SK-N-SH (cell line): ENCODE data around the gene SEMA4D. TPM values are rescaled to one million over a fixed set of nuclear protein-coding genes. Genes with fewer than 3 reads are reported as not detected.

Experiments
- CTCF ChIA-PET: fragments of 300-600, 350-600 bp; formaldehyde crosslinking; extraction: SDS; loops from one replicate; lab custom pipeline; 2021; lab: Yijun Ruan, JAX
- POLR2A ChIA-PET: fragments of 350-600 bp; sonication (Branson Sonifier 250); formaldehyde crosslinking; extraction: SDS; loops from one replicate; lab custom pipeline; 2020; ENCODE audit warnings: antibody characterized with exemption, inconsistent platforms; lab: Yijun Ruan, JAX
- DNase-seq: peaks from one replicate; pipeline ENCODE4 v3.0.0; 2012
- H2AFZ ChIP-seq: fragments of 200-600 bp; sonication (generic); 2 replicates; pipeline ENCODE4 v1.8.1; 2016; ENCODE audit warnings: antibody characterized with exemption, mild to moderate bottlenecking, low read depth
- H3F3A ChIP-seq: fragments of 200-600 bp; sonication (generic); replicated peaks from 2 replicates; pipeline ENCODE3; 2016; ENCODE audit warnings: antibody characterized with exemption, mild to moderate bottlenecking; ENCODE audit not compliant: insufficient read depth
- H3K27ac ChIP-seq, 2 experiments: fragments of 200-500 bp in 1 of 2; fragments of 200-600 bp in 1 of 2; sonication (Bioruptor generic) in 1 of 2; sonication (generic), shearing (Covaris generic) in 1 of 2; 2 replicates each; pipeline versions ENCODE4 v1.5.1 to v1.6.1; 2014 to 2016; ENCODE audit warnings: low read depth in 2 of 2, inconsistent platforms in 1 of 2, low read length in 1 of 2, mild to moderate bottlenecking in 1 of 2, mixed read lengths in 1 of 2
- H3K27me3 ChIP-seq: fragments of 200-600 bp; sonication (generic), shearing (Covaris generic); 2 replicates; pipeline ENCODE4 v1.6.1; 2016; ENCODE audit warnings: mixed run types; ENCODE audit not compliant: insufficient read depth
- H3K36me3 ChIP-seq, 2 experiments: fragments of 200-500 bp in 1 of 2; fragments of 200-600 bp in 1 of 2; sonication (Bioruptor generic) in 1 of 2; sonication (generic) in 1 of 2; replicated peaks in 1 of 2; 2 replicates each; pipeline versions ENCODE3 to v1.5.1; 2014 to 2016; ENCODE audit warnings: low read length in 1 of 2, mild to moderate bottlenecking in 1 of 2; ENCODE audit not compliant: insufficient read depth in 2 of 2, control insufficient read depth in 1 of 2
- H3K4me1 ChIP-seq, 2 experiments: fragments of 200-500 bp in 1 of 2; fragments of 200-600 bp in 1 of 2; sonication (Bioruptor generic) in 1 of 2; sonication (generic), shearing (Covaris generic) in 1 of 2; 2 replicates each; pipeline versions ENCODE4 v1.5.1 to v1.6.1; 2014 to 2016; ENCODE audit warnings: low read depth in 1 of 2, low read length in 1 of 2, mixed run types in 1 of 2; ENCODE audit not compliant: insufficient read depth in 2 of 2, control insufficient read depth in 1 of 2
- H3K4me2 ChIP-seq: fragments of 200-600 bp; sonication (generic), shearing (Covaris generic); 2 replicates; pipeline ENCODE4 v1.6.1; 2017; ENCODE audit warnings: mixed run types
- H3K4me3 ChIP-seq, 2 experiments: fragments of 200-500 bp in 1 of 2; fragments of 200-600 bp in 1 of 2; sonication (Bioruptor generic) in 1 of 2; sonication (generic), shearing (Covaris generic) in 1 of 2; 2 replicates each; pipeline versions ENCODE4 v1.5.1 to v1.8.1; 2014 to 2016; ENCODE audit warnings: low read depth in 2 of 2, inconsistent platforms in 1 of 2, low read length in 1 of 2, mild to moderate bottlenecking in 1 of 2, mixed read lengths in 1 of 2, moderate library complexity in 1 of 2
- H3K79me2 ChIP-seq: fragments of 200-600 bp; sonication (generic); 2 replicates; pipeline ENCODE4 v1.8.1; 2017; ENCODE audit warnings: mild to moderate bottlenecking; ENCODE audit not compliant: insufficient read depth
- H3K9ac ChIP-seq: fragments of 200-600 bp; sonication (generic); 2 replicates; pipeline ENCODE4 v1.6.1; 2017; ENCODE audit warnings: mixed run types
- H3K9me2 ChIP-seq: fragments of 200-600 bp; sonication (generic); 2 replicates; pipeline ENCODE4 v1.6.1; 2017; ENCODE audit warnings: mixed run types
- H3K9me3 ChIP-seq: fragments of 200-600 bp; sonication (generic); 2 replicates; pipeline ENCODE4 v1.6.1; 2017; ENCODE audit warnings: mixed run types, mild to moderate bottlenecking, moderate library complexity
- H4K20me1 ChIP-seq: fragments of 200-600 bp; sonication (generic); 2 replicates; pipeline ENCODE4 v1.6.1; 2017; ENCODE audit warnings: mild to moderate bottlenecking, mixed run types; ENCODE audit not compliant: insufficient read depth
- CHD2 ChIP-seq: fragments of 150-350 bp; IDR thresholded peaks from 2 replicates; pipeline ENCODE4 v1.6.1; 2018; ENCODE audit warnings: low read length; ENCODE audit not compliant: partially characterized antibody
- CTCF ChIP-seq: fragments of 200-600 bp; sonication (generic); IDR thresholded peaks from 2 replicates; pipeline ENCODE4 v1.6.1; 2017; ENCODE audit warnings: antibody characterized with exemption, mild to moderate bottlenecking, moderate library complexity
- EZH2phosphoT487 ChIP-seq: fragments of 200-600 bp; sonication (generic); IDR thresholded peaks from 2 replicates; pipeline ENCODE4 v1.6.1; 2017; ENCODE audit warnings: low read depth, mixed run types, mild to moderate bottlenecking, antibody characterized with exemption, moderate library complexity, borderline replicate concordance
- FOSL2 ChIP-seq: IDR thresholded peaks from 2 replicates; pipeline ENCODE4 v1.4.0; 2012; ENCODE audit warnings: low read depth, mild to moderate bottlenecking, moderate library complexity, borderline replicate concordance
- FOXJ3 ChIP-seq: sonication (generic); formaldehyde crosslinking; IDR thresholded peaks from 2 replicates; pipeline ENCODE4 v1.5.1; 2020; ENCODE audit warnings: mild to moderate bottlenecking, missing genetic modification reagents
- IRF3 ChIP-seq: fragments of 150-350 bp; IDR thresholded peaks from 2 replicates; pipeline ENCODE4 v1.6.1; 2016; ENCODE audit warnings: mild to moderate bottlenecking, low read depth, low read length
- JUND ChIP-seq: IDR thresholded peaks from 2 replicates; pipeline ENCODE4 v1.4.0; 2012
- NFIC ChIP-seq: IDR thresholded peaks from 2 replicates; pipeline ENCODE4 v1.4.0; 2012; ENCODE audit warnings: borderline replicate concordance
- PBX3 ChIP-seq: IDR thresholded peaks from 2 replicates; pipeline ENCODE4; 2012
- RCOR1 ChIP-seq: fragments of 150-350 bp; IDR thresholded peaks from 2 replicates; pipeline ENCODE4 v1.6.1; 2017; ENCODE audit warnings: antibody characterized with exemption, low read length
- RFX5 ChIP-seq: IDR thresholded peaks from 2 replicates; pipeline ENCODE4 v1.6.1; 2012; ENCODE audit warnings: mild to moderate bottlenecking, improper control_type of control experiment, low read length
- RXRA ChIP-seq: IDR thresholded peaks from 2 replicates; pipeline ENCODE4 v1.4.0; 2012; ENCODE audit warnings: low read depth, mild to moderate bottlenecking, borderline replicate concordance
- SMC3 ChIP-seq: IDR thresholded peaks from 2 replicates; pipeline ENCODE4 v1.6.1; 2012; ENCODE audit warnings: low read depth, low read length, improper control_type of control experiment
- TAF1 ChIP-seq: IDR thresholded peaks from 2 replicates; pipeline ENCODE4 v1.6.1; 2012; ENCODE audit warnings: low read depth, mild to moderate bottlenecking, low read length, moderate library complexity, borderline replicate concordance
- USF1 ChIP-seq: IDR thresholded peaks from 2 replicates; pipeline ENCODE4 v1.4.0; 2012; ENCODE audit warnings: low read depth, borderline replicate concordance
- YY1 ChIP-seq: IDR thresholded peaks from 2 replicates; pipeline ENCODE4 v1.4.0; 2012; ENCODE audit warnings: low read depth, mild to moderate bottlenecking
- WGBS: methylation state at CpG from one replicate; pipeline ENCODE4 v1.1.6; 2017; ENCODE audit warnings: low lambda C conversion rate; 5-methylcytosine and 5-hydroxymethylcytosine counted together
- polyA plus RNA-seq, 3 experiments: library from polyadenylated mRNA; depleted of rRNA; stranded (reverse); fragments of >200 nt; gene quantifications; 2 replicates each; pipeline ENCODE4 v1.2.3, GENCODE V29; 2012

SEMA4D gene
- polyA plus RNA-seq, 1 of the 3 experiments (the other 2 are of a cell fraction): 4.8 TPM

- ChIA-PET CTCF (interaction anchor here (1.4 kb wide), 1 partner anchor 66 kb away, joined by 4 read pairs; no protein-coding TSS in a partner anchor), POLR2A (no interaction called here)
- Histone ChIP-seq H3K79me2 (no peaks in the 10 kb centered on the region), H3K9me3 (no peaks in the 10 kb centered on the region), H4K20me1 (no peaks in the 10 kb centered on the region), H3K36me3 (no peaks in the 10 kb centered on the region), H3K9ac (no peak overlapping the region), H3K27ac (no peak overlapping the region), H3K9me2 (no peaks in the 10 kb centered on the region), H3F3A (no peaks in the 10 kb centered on the region), H3K27me3 (no peaks in the 10 kb centered on the region), H2AFZ (no peak overlapping the region), H3K4me1 (peaks cover 0 to 29% of the 10 kb centered on the region in 2 experiments; a peak in 1 of 4 replicates), H3K4me2 (no peak overlapping the region), H3K4me3 (no peak overlapping the region)
- no peak for DNase-seq
- TF ChIP-seq RCOR1: no peak
- TF ChIP-seq IRF3: no peak
- TF ChIP-seq EZH2phosphoT487: no peak
- no peak for TF ChIP-seq NFIC
- no peak for TF ChIP-seq FOXJ3
- TF ChIP-seq PBX3: no peak
- TF ChIP-seq CHD2: no peak
- no peak for TF ChIP-seq FOSL2
- TF ChIP-seq TAF1: no peak
- 86% methylated on average over 5 of the region's 13 CpGs for WGBS
These were observed 51.5 kb downstream of the SEMA4D start for GRCh38 chr9:89446261-89446960.

GRCh38 chr9:89445801-89446251 lies 52.1 kb downstream of the SEMA4D start:
- H3K27ac ChIP-seq: no peak overlapping the region
- no peak overlapping the region for H3K9ac ChIP-seq
- H3K36me3 ChIP-seq: no peaks in the 10 kb centered on the region
- 80% methylated on average over 7 of the region's 8 CpGs for WGBS
- H3K9me2 ChIP-seq: no peaks in the 10 kb centered on the region
- H3K79me2 ChIP-seq: no peaks in the 10 kb centered on the region
- H4K20me1 ChIP-seq: no peaks in the 10 kb centered on the region
- H3K4me2 ChIP-seq: no peak overlapping the region
- ChIA-PET CTCF (interaction anchor here (1.3 to 1.4 kb wide), 2 partner anchors 67 to 103 kb away, joined by 4 to 5 read pairs; no protein-coding TSS in a partner anchor), POLR2A (no interaction called here)
- no peak overlapping the region for H2AFZ ChIP-seq
- H3K9me3 ChIP-seq: no peaks in the 10 kb centered on the region
- no peaks in the 10 kb centered on the region for H3F3A ChIP-seq
- no peak overlapping the region for H3K4me3 ChIP-seq
- H3K27me3 ChIP-seq: no peaks in the 10 kb centered on the region
- no peak for TF ChIP-seq RFX5
- no peak for TF ChIP-seq EZH2phosphoT487
- TF ChIP-seq RXRA: no peak
- TF ChIP-seq YY1: no peak
- TF ChIP-seq USF1: no peak
- TF ChIP-seq FOSL2: no peak
- no peak for TF ChIP-seq SMC3
- no peak for TF ChIP-seq CTCF
- TF ChIP-seq JUND: no peak
- no peak for TF ChIP-seq RCOR1
- no peak for TF ChIP-seq FOXJ3
- TF ChIP-seq, all 33 proteins: peak for 0
- peaks cover 0 to 29% of the 10 kb centered on the region in 2 experiments; a peak in 1 of 4 replicates for H3K4me1 ChIP-seq
- DNase-seq: no peak
